ENCODE results near the gene ZKSCAN3. TPM values are rescaled to one million over a fixed set of nuclear protein-coding genes. Genes with fewer than 3 reads are reported as not detected.

ZKSCAN3 gene
- total and polyA plus RNA-seq, 4 donors: 1.1 to 13.2 (median 3.1) TPM

DNA sequence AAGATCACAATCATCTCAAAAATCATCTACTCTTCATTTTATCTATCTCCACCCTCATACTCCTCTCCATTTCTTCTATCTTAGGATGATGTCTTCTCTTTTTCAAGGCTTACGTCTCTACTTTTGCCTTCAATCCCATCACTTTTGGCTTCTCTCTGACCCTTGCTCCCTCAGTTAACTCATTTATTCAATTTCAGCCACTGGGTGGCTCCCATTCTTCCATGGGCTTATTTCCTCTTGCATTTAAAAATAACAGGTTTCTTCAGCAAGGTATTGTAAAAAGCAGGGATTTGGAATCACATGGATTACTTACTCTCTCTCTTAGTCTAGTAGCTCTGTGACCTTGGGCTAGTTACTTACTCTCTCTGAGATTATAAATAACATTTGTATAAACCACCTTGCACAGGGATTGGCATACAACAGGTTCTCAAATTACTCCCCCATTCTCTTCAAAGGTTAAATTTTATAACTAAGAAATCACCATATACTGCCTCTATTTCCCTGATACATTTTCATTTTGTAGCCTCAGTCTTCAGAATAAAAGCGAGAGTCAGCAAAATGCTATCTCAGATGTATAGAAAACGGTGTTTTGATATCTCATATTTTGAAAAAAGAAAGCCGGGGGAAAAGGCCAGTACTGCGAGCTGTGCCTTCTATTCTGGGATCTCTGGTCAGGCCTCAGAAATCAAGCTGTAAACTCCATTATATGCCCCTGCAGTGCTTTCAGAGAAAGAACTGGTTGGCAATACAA is 44.3 kb downstream of the ZKSCAN3 start:
- DNase-seq (peak in 1 of 3 donors; percentile 18), ATAC-seq (ENCODE audit: insufficient read depth, low FRiP score) (no peak)
- 80 to 96% methylated on average over 5 of the region's 5 CpGs for WGBS, 2 donors
- Histone ChIP-seq H3K27ac (ENCODE audit: low read depth in 1 of 2, low read length in 1 of 2) (no peak overlapping the region), H3K9me3 (ENCODE audit: control insufficient read depth in 4 of 4, insufficient read depth in 3 of 4, low read length in 3 of 4) (no peaks in the 10 kb centered on the region), H3K36me3 (ENCODE audit: control insufficient read depth in 4 of 4, insufficient read depth in 4 of 4, low read length in 4 of 4) (peaks cover 18 to 51% (median 39%) of the 10 kb centered on the region in 4 donors), H3K4me3 (no peak overlapping the region), H3K9ac (ENCODE audit: insufficient read depth in 1 of 2, low read length in 2 of 2) (no peak overlapping the region), H3K27me3 (ENCODE audit: control insufficient read depth in 3 of 3, insufficient read depth in 3 of 3, low read length in 2 of 3) (no peaks in the 10 kb centered on the region), H3K4me1 (ENCODE audit: control insufficient read depth in 5 of 5, insufficient read depth in 5 of 5, low read length in 5 of 5) (peaks cover 0 to 10% (median 7%) of the 10 kb centered on the region in 5 donors)
- TF ChIP-seq, protein P1, sequence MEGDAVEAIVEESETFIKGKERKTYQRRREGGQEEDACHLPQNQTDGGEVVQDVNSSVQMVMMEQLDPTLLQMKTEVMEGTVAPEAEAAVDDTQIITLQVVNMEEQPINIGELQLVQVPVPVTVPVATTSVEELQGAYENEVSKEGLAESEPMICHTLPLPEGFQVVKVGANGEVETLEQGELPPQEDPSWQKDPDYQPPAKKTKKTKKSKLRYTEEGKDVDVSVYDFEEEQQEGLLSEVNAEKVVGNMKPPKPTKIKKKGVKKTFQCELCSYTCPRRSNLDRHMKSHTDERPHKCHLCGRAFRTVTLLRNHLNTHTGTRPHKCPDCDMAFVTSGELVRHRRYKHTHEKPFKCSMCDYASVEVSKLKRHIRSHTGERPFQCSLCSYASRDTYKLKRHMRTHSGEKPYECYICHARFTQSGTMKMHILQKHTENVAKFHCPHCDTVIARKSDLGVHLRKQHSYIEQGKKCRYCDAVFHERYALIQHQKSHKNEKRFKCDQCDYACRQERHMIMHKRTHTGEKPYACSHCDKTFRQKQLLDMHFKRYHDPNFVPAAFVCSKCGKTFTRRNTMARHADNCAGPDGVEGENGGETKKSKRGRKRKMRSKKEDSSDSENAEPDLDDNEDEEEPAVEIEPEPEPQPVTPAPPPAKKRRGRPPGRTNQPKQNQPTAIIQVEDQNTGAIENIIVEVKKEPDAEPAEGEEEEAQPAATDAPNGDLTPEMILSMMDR (IDR thresholded peaks at IDR 0.05; ENCODE audit: control extremely low read depth, extremely low read depth): no peak

DNA sequence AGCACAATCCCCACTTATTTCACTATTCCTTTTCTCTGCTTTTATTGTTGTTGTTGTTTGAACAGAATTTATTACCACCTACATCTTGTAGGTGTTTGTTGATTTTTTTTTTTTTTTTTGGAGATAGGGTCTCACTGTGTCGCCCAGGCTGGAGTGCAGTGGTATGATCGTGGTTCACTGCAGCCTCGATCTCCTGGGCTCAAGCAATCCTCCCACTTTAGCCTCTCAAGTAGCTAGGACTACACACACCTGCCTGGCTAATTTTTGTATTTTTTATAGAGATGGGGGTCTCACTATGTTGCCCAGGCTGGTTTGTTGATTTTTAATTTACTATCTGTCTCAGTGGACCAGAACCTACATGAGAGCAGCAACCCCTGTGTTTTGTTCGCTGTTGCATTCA is 46.2 kb downstream of the ZKSCAN3 start:
- ATAC-seq (ENCODE audit: insufficient read depth, low FRiP score): no peak
- TF ChIP-seq, protein P1 (IDR thresholded peaks at IDR 0.05; ENCODE audit: control extremely low read depth, extremely low read depth): no peak

DNA sequence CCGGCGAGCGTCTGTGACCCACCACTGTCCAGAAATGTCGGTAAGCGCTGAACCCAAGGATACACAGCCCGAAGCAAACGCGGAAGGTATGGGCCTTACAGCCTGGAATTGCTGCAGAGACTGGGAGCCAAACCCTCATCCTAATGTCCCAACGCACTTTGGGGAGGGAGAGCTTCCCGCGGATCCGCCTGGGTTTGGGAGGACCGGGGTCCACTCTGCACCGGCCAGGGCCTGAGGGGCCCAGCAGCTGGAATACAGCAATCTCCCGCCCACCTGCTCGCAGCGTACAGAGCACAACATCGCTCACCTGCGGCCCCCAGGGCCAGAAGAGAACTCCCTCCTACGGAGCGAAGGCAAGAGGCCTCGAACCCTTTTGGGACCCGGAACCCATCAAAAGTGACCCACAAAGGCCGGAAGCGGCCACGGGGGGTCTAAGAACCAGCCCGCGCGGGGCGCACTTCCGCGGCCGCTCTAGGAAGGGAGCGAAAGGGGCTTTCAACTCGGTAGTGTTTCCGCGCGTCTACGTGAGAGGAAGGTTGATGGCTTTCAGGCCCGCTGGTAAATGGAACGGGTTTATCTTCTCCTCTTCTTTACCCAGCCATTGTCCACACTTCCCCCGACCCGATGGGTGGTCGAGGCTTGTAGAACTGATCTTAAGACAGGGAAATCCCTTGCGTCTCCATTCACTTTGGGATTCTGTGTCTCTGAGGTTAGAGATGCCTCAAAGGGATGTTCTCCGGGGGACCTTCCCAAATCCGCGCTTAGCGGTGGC is 49.8 kb downstream of the ZKSCAN3 start, which contains the start of gene ZSCAN12:
Gene ZSCAN12 (minus strand): TSS at position 398 of the 772 bp plus-strand sequence. CDS start 1,342 bp downstream, outside the sequence.
- DNase-seq (peak; percentile 91 to 95 (median 92)), ATAC-seq (ENCODE audit: insufficient read depth, low FRiP score) (peak; percentile 98)
- Histone ChIP-seq H3K9ac (ENCODE audit: insufficient read depth in 1 of 2, low read length in 2 of 2) (peak within 1 kb of the TSS; percentile 71 to 88), H3K36me3 (ENCODE audit: control insufficient read depth in 4 of 4, insufficient read depth in 4 of 4, low read length in 4 of 4) (peaks cover 0 to 18% (median 10%) of the 10 kb centered on the region in 4 donors), H3K27me3 (ENCODE audit: control insufficient read depth in 3 of 3, insufficient read depth in 3 of 3, low read length in 2 of 3) (peaks cover 0 to 6% (median 0%) of the 10 kb centered on the region in 3 donors), H3K27ac (ENCODE audit: low read depth in 1 of 2, low read length in 1 of 2) (peak within 1 kb of the TSS in 1 of 2 donors; percentile 37), H3K4me3 (peak within 1 kb of the TSS; percentile 81), H3K9me3 (ENCODE audit: control insufficient read depth in 4 of 4, insufficient read depth in 3 of 4, low read length in 3 of 4) (no peaks in the 10 kb centered on the region), H3K4me1 (ENCODE audit: control insufficient read depth in 5 of 5, insufficient read depth in 5 of 5, low read length in 5 of 5) (peaks cover 0 to 14% (median 7%) of the 10 kb centered on the region in 5 donors)
- WGBS, 2 donors: 1% methylated on average over 49 of the region's 49 CpGs
- TF ChIP-seq, protein P1 (IDR thresholded peaks at IDR 0.05; ENCODE audit: control extremely low read depth, extremely low read depth): peak; percentile 11

More for the DNA sequence above, 46.2 kb downstream of the ZKSCAN3 start:
- Histone ChIP-seq H3K9ac (ENCODE audit: insufficient read depth in 1 of 2, low read length in 2 of 2) (no peak overlapping the region), H3K36me3 (ENCODE audit: control insufficient read depth in 4 of 4, insufficient read depth in 4 of 4, low read length in 4 of 4) (peaks cover 11 to 33% (median 24%) of the 10 kb centered on the region in 4 donors), H3K9me3 (ENCODE audit: control insufficient read depth in 4 of 4, insufficient read depth in 3 of 4, low read length in 3 of 4) (no peaks in the 10 kb centered on the region), H3K27ac (ENCODE audit: low read depth in 1 of 2, low read length in 1 of 2) (no peak overlapping the region), H3K4me1 (ENCODE audit: control insufficient read depth in 5 of 5, insufficient read depth in 5 of 5, low read length in 5 of 5) (peaks cover 0 to 14% (median 7%) of the 10 kb centered on the region in 5 donors), H3K27me3 (ENCODE audit: control insufficient read depth in 3 of 3, insufficient read depth in 3 of 3, low read length in 2 of 3) (peaks cover 0 to 4% (median 0%) of the 10 kb centered on the region in 3 donors), H3K4me3 (no peak overlapping the region)
- DNase-seq: no peak
- 96 to 99% methylated on average over 4 of the region's 4 CpGs for WGBS, 2 donors
